Measurements from ENCODE around the gene SNUPN. TPM values are rescaled to one million over a fixed set of nuclear protein-coding genes. Genes with fewer than 3 reads are reported as not detected.
A peak's percentile ranks its signal among the peaks of the same experiment; 100 is the strongest.

SNUPN gene
- total RNA-seq, 2 donors from 2014 or later: 7.0 to 11.2 TPM

- no peaks in the 10 kb centered on the region for H3K27me3 ChIP-seq
- no peak overlapping the region for H3K27ac ChIP-seq
- ATAC-seq: no peak
- no peak for DNase-seq
- peaks cover 9% of the 10 kb centered on the region for H3K4me1 ChIP-seq
- intact Hi-C loops (cut with DNase I): no loop called here
- no peak overlapping the region for H3K4me3 ChIP-seq
- 65 to 70% methylated on average over 2 of the region's 2 CpGs for whole genome bisulfite sequencing, 2 donors
- H3K9me3 ChIP-seq: no peaks in the 10 kb centered on the region
- TF ChIP-seq CTCF (IDR thresholded peaks at IDR 0.05) (no peak), POLR2A (IDR thresholded peaks at IDR 0.05) (no peak)
- peaks cover 0 to 2% of the 10 kb centered on the region in 2 donors for H3K36me3 ChIP-seq (replicated peaks in 1 of 2; ENCODE audit: insufficient read depth in 1 of 2, low read depth in 2 of 2)
Measured at GRCh38 chr15:75622505-75622904, 3.0 kb downstream of the SNUPN start.

GRCh38 chr15:75620841-75621391 is 4.6 kb downstream of the SNUPN start:
- H3K4me3 ChIP-seq: no peak overlapping the region
- peaks cover 0 to 9% of the 10 kb centered on the region in 2 donors for H3K36me3 ChIP-seq (replicated peaks in 1 of 2; ENCODE audit: insufficient read depth in 1 of 2, low read depth in 2 of 2)
- ATAC-seq: no peak
- H3K4me1 ChIP-seq: peaks cover 2% of the 10 kb centered on the region
- intact Hi-C loops (cut with DNase I): no loop called here
- 51 to 60% methylated on average over 7 of the region's 7 CpGs for WGBS, 2 donors
- H3K9me3 ChIP-seq: no peaks in the 10 kb centered on the region
- TF ChIP-seq CTCF (IDR thresholded peaks at IDR 0.05) (no peak), POLR2A (IDR thresholded peaks at IDR 0.05) (no peak)
- no peaks in the 10 kb centered on the region for H3K27me3 ChIP-seq
- H3K27ac ChIP-seq: peak overlapping the region in 1 of 4 donors; percentile 4
- peak; percentile 27 to 69 (median 48) for DNase-seq

GRCh38 chr15:75620058-75620820 is 5.3 kb downstream of the SNUPN start:
- WGBS, 2 donors: 63 to 73% methylated on average over 4 of the region's 4 CpGs
- no peak for ATAC-seq
- Histone ChIP-seq H3K36me3 (replicated peaks in 1 of 2; ENCODE audit: insufficient read depth in 1 of 2, low read depth in 2 of 2) (peaks cover 0 to 11% of the 10 kb centered on the region in 2 donors), H3K4me1 (no peaks in the 10 kb centered on the region), H3K4me3 (no peak overlapping the region), H3K27ac (no peak overlapping the region), H3K9me3 (no peaks in the 10 kb centered on the region), H3K27me3 (no peaks in the 10 kb centered on the region)
- DNase-seq: peak in 1 of 4 donors; percentile 26
- intact Hi-C loops (cut with DNase I): no loop called here
- no peak for TF ChIP-seq CTCF (IDR thresholded peaks at IDR 0.05)
- TF ChIP-seq POLR2A (IDR thresholded peaks at IDR 0.05): no peak

GRCh38 chr15:75616766-75617165 is 8.8 kb downstream of the SNUPN start:
- ATAC-seq: no peak

More at GRCh38 chr15:75616766-75617165, 8.8 kb downstream of the SNUPN start:
- H3K36me3 ChIP-seq (replicated peaks in 1 of 2; ENCODE audit: insufficient read depth in 1 of 2, low read depth in 2 of 2): peaks cover 0 to 16% of the 10 kb centered on the region in 2 donors
- no peaks in the 10 kb centered on the region for H3K27me3 ChIP-seq
- TF ChIP-seq CTCF (IDR thresholded peaks at IDR 0.05) (no peak), POLR2A (IDR thresholded peaks at IDR 0.05) (no peak)
- H3K4me1 ChIP-seq: no peaks in the 10 kb centered on the region
- no peak overlapping the region for H3K4me3 ChIP-seq
- DNase-seq: no peak
- no peak overlapping the region for H3K27ac ChIP-seq
- intact Hi-C loops (cut with DNase I): no loop called here
- no peaks in the 10 kb centered on the region for H3K9me3 ChIP-seq

Data from body of pancreas (tissue), 4 donors.